SH-SY5Y (cell line): ENCODE measurements around the gene ARHGAP15.

Experiments used
- GATA2 ChIP-seq: IDR thresholded peaks from 2 replicates; pipeline ENCODE4 v1.6.1; 2011; ENCODE audit warnings: mild to moderate bottlenecking, low read depth, low read length
- GATA3 ChIP-seq: IDR thresholded peaks from 2 replicates; pipeline ENCODE4 v1.6.1; 2011; ENCODE audit warnings: low read depth, mild to moderate bottlenecking, low read length, moderate library complexity

Gene ARHGAP15

DNA sequence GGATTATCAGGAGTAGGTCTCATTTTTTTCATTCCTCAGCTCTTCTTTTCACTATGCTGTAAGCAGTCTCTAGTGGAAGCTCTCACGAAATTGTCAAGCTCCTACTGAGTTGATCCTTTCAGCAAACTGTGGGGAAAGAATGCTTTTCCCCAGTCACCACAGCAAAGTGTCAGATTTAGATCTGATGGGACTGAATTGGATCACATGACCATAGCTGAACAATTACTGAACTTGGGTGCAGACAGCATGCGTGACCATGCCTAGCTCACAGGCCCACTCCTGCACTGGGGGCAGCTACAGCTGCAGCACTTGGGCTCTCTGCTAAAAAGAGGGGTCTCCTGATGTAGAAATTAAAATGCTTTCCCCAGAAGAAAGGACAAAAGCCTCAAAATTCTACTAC, 3.1 kb downstream of the ARHGAP15 start:
- TF ChIP-seq GATA3 (no peak), GATA2 (no peak)

DNA sequence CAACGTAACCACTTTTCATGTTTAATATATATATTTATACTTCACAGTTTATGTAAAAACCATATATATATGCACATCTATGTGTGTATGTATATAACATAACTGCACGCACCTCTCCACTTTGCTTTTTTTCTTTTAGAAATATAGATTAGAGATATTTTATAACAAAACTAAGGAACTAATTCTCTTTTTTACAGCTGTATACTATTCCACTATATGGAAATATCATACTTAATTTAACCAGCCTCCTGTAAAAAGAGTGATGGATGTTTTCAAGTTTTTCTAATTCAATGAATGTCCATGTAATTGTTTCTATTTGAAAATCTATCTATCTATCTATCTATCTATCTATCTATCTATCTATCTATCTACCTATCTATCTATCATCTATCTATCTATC, 4.6 kb downstream of the ARHGAP15 start:
- no peak for TF ChIP-seq GATA2
- TF ChIP-seq GATA3 = no peak

DNA sequence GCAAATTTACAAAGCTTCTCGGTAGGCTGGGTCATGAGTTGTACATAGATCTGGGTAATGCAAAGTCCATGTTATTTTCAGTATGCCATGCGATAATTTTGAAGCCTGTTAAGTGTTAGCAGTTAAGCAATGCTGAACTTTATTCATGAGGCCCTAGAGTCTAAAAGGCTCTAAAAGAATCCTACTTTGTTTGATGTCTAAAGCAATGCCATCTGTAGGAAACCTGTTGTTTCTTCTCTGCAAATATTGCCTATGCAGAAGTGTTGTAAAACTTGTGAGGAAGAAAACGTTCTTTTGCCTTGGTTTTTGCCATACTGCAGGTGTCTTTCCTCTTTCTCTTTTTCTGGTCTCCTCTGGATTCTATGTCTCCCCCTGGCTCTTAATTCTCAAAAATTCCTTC, 9.1 kb downstream of the ARHGAP15 start:
- TF ChIP-seq GATA3 (no peak), GATA2 (no peak)

DNA sequence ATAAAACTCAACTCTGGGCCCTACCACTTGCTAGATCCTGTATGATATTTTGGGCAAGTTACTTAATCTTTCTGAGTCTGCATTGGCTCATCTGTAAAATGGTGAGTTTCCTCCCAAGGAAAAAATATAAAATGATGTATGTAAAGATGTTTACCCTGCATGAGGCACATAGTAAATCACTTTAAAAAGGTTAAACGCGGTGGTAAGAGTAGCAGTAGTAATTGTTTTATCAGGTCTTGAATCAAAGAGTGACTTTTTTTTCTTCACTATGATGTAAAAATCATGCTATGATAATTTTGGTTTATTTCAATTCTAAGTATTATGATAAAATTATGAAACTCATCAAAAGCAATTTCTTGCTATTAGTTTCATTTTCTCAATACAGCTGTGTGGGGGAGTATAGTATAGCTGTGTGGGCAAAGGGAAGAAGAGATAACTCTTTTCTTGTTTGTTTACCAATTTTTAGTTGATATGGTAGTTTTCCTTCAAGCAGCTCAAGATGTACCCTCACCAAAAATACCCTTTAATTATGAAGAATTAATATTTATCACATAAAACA, 10.7 kb downstream of the ARHGAP15 start:
- no peak for TF ChIP-seq GATA2
- TF ChIP-seq GATA3 = no peak

DNA sequence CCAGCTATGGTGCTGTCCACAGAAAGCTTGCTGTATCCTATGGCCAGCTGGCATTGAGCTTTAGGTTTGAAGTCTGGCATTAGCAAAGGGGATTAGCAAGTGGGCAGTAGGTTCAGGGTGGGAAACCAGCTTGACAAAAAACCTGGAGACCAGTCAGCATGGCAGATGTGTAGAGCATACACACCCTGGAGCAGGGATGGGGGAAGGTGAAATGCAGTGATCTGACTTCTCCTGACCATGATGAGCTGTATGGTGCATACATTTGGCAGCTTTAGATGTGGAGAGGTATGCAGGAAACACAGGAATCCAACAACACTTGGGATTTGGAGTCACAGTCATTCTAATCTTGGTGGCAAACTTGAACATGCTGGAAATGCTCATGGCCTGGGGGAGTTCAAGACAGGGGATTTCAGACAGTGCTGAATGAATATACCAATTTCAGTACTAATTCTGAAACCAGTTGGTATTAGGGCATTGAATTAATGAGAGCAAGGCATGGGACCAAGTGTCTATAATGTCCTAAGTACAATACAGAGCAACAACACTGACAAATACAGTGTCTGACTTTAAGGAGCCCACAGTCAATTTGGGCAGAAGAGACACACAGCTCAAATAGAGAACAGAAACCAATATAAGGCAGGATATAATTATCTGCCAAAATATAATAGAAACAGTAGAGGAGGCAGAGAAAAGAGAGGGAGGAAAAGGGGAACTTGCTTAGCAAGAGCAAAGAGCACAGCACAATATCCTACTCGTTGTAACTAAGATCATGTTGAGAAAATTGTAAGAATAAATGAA, 11.8 kb downstream of the ARHGAP15 start:
- TF ChIP-seq GATA3 (no peak), GATA2 (no peak)

DNA sequence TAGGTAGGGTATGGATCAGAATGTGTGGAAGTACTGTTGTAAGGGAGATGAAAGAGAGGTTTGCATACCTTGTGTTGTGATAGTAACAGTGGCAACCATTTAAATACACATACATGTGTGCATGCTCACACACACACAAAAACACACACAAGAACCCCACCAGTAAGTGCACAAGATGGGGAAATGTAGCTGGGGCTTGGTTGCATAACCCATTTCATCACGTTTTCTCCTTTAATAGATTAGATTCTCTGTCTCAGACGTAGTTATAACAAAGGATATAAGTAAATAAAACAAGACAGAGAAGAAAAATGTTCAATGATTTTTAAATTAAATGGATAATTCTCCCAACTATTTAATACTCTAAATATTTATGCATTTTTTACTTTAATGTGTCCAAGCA, 13.4 kb downstream of the ARHGAP15 start:
- TF ChIP-seq GATA2 (no peak), GATA3 (no peak)

DNA sequence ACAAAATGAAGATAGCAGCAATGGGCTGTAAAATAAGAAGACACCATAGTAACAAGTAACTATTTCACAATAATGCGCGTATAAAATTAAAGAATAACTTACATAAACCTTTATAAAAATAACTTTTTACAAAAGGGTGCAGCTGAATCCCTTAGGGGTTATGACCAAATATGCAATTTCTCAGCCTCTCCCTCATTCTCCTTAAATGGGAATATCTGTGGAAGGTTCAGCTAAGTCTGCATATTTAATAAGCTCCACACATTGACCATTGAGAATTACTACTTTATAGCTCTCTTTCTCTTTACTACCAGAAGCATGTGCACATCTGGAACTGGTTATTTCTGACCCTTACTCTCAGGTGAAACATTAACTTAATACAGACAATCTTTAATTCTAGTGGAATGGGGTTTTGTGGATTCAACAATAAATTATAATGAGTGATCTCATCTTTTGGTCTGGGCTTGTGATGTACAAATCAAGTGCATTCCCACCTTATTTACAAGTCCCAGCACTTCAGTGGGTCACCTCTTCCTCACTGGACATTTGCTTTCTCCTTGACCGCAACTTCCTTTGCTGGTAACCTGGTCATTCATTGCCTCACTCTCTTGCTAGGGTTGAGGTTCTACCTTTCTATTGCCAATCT, 15.7 kb downstream of the ARHGAP15 start:
- TF ChIP-seq GATA2 = no peak
- no peak for TF ChIP-seq GATA3

DNA sequence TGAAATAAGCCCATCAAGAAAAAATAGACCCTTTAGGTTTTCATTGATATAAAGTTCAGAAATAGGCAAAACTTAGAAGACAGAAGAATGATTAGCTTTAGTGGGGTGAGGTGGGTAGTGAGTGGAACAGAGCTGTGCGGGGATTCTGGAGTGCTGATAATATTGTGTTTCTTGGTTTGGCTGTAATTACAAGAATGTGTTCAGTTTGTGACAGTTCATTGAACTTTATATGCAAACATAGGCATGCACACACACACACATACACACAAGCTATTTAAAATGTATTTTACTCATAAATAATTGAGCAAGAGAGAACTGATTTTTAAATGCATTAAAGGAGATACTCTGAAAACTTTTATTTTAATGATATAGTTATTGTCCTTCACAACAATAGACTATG, 17.1 kb downstream of the ARHGAP15 start:
- TF ChIP-seq GATA2 (no peak), GATA3 (no peak)

DNA sequence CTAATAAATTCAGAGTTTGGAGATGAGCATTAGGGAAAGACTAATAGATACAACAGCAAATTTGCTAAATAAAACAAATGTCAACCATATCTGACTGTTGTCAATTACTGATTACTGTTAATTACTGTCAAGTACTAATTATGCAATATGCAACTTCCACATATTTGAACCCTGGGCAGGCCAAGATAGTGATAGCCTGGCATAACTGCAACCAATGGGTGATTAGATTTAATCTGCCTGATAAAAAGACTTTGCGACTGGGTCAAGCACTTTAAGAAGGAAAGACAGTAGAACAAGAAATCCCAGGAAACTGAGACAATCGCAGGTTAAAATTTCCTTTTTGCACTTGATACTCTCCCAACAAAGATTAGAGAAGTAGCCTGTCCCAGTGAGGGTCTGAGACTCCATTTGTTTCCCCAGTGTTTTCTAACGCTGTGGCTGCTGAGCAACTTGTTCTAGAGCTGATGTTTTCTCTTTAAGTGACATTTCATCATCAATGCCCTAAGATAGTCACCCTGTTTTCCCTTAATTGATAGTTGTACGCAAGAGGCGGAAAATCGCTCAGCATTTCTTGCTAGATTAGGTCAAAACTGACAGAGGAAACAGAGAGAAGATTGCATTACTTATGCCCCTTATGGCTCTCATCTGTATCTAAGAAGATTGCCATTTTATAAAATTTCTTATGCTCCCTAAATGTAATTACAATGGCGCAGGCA, 17.8 kb downstream of the ARHGAP15 start:
- TF ChIP-seq GATA3 (no peak), GATA2 (no peak)

DNA sequence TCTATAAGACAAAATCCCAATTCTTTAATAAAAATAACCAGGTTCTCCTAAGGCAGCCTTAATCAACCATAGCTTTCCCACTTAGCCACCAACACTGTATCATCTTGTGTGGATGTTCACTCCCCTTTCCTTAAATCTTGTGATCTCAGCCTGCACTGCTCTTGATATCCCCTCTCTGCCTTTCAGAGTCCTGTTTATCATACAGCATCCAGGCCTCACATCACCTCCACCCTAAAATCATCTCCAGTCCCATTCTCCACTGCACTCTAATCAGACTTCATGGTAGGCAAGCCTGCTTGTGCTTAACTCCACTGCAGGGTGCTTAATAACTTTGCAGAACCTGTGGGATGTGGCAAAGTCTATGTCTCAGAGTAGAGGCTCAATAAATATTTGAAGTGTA, 18.8 kb downstream of the ARHGAP15 start:
- TF ChIP-seq GATA3 = no peak

DNA sequence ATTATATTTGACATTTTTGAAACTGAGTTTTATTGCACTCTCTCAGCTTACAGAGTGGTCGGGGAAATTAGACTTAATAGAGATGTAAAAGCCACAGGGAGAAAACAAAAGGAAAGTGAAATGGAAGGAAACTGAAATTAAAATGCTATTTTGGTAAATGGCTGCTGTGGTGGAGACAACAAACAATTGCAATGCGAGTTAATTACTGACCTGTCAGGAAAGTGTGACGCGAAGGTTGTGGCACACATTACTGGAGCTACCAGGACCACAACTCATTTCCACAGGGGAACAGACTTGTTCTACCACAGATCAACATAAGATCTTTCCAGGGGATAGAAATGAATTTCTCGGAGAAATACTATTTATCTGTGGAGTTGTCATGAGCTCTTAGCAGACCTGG, 19.5 kb downstream of the ARHGAP15 start:
- TF ChIP-seq GATA2 (no peak), GATA3 (no peak)

DNA sequence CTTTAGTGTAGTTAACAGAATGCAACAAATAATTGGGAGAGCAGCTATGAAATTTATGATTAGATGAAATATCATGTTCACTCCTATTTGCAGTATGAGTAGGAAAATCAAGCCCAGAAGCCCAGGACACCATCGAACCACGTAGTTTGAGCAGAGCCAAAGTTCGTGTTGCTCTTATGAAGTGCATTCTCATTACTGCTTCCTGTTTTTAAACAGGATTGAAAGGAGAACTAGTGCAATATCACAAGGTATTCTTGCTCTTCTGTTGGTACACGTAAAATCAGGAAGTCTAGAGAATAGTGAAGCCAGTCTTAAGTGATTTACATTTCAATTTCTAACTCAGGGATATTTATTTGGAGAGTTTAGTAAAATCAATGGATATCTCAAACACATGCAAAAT, 21.1 kb downstream of the ARHGAP15 start:
- TF ChIP-seq GATA2 (no peak), GATA3 (no peak)

DNA sequence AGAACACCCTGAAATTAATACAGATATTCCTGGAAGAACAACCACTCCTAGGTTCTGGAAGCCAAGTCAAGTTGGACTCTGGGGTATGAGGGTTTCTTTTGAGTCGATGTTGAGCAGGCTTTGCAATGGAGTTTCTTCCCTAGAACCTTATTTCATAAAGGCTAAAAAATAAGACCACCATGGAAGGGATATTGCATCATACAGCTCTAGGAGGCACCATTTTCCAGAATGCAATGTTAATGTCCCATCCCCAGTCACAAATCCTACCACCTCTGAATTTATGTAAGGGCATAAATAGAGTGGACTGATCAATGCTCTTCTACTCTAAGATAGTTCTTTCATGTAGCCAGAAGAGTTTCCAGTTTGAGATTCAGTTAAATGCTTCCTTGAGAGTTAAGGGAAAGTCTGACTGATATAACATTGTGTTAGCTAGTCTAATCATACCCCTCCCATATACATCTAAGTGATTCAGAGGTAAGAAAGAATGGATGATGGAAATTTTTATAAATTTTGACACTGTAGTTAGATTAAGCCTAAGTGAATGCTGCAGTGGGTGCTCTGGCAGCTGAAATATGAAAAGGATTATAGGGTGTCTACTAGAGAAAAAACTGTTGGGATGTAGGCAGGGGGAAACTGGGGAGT, 22.0 kb downstream of the ARHGAP15 start:
- no peak for TF ChIP-seq GATA3
- TF ChIP-seq GATA2 = no peak

DNA sequence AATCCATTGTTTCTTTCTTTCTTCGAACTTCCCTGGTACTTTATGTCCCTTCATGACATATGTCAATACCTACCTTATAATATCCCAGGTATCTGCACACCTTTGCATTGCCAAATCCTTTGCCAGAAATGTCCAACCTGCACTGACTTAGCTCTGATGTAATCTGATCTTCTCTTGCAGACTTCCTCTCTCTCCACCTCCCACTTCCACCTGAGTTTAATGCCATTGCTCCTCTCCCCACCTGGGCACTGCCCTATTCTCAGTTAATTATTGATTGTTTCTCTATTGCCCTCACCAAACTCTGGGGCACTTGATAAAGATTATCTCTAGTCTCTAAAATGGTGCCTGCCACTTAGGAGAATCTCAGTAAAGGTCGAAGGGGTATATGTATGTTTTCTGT, 23.0 kb downstream of the ARHGAP15 start:
- no peak for TF ChIP-seq GATA3
- TF ChIP-seq GATA2 = no peak

DNA sequence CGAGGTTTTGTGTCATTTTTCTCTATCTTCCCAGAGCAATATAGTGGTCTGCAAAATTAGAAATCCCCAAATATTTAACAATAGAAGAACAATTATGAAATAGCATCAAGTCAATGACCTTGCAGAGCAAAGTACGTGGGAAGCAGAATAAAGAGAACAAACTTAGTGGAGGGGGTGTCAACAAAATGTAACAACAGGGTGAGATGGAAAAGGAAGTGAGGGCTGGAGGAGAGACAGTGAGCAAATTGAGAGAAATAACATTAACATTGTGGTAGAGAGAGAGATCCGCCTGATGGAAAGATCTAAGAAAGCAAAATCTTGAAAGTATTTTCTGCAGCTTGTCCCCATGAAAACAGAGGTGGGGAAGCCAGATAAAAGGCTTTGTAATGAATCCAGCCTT, 23.4 kb downstream of the ARHGAP15 start:
- TF ChIP-seq GATA3 = no peak
- TF ChIP-seq GATA2 = no peak

DNA sequence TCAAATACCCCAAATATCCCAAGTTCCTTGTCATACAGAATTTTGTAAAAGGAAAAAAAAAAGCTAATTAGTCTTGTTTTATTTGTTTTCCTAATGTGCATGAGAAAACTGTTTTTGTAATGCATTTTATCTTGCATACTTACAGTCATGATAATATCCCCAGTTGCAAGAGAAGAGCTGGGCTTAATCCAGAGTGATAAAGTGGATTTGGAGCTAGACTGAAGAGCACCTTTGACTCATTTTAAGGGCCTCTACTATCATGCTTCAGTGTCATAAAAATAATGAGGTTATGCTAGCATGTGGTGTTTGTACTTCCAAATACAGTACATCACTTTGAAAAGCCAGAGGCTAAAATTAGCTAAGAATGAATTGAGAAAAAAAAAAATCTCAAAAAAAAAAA, 26.4 kb downstream of the ARHGAP15 start:
- no peak for TF ChIP-seq GATA3
- TF ChIP-seq GATA2 = no peak
